Activated CD4-positive, alpha-beta T cell treated with anti-CD3 and anti-CD28 coated beads for 4 hours (primary cell): ENCODE data around the gene NKIRAS1.

Experiments used
- DNase-seq, 2 donors: peaks; one replicate each; pipeline ENCODE4 v3.0.0-alpha.2; 2020

Gene NKIRAS1

GRCh38 chr3:23916886-23917678, at the start of gene NKIRAS1, which contains the start of gene RPL15:
Gene NKIRAS1 (minus strand): TSS chr3:23916990. CDS start chr3:23910904, 6,086 bp downstream.
Gene RPL15 (plus strand): TSS chr3:23917132. CDS start chr3:23917860, 728 bp downstream.
- peak; percentile 97 for DNase-seq

- DNase-seq, result no peak
Observed at GRCh38 chr3:23966328-23966727, 49.5 kb upstream of the NKIRAS1 start.

- no peak for DNase-seq
Observed at GRCh38 chr3:23964537-23965235, 47.9 kb upstream of the NKIRAS1 start.

- DNase-seq, result no peak
Observed at GRCh38 chr3:23961913-23962312, 45.1 kb upstream of the NKIRAS1 start.

- no peak for DNase-seq
Observed at GRCh38 chr3:23961066-23961465, 44.3 kb upstream of the NKIRAS1 start.

GRCh38 chr3:23960649-23961048, 43.9 kb upstream of the NKIRAS1 start:
- no peak for DNase-seq

GRCh38 chr3:23959135-23959900, 42.5 kb upstream of the NKIRAS1 start:
- no peak for DNase-seq

- no peak for DNase-seq
Observed at GRCh38 chr3:23956701-23957100, 39.9 kb upstream of the NKIRAS1 start.

GRCh38 chr3:23954144-23954543, 37.4 kb upstream of the NKIRAS1 start:
- DNase-seq, result no peak

- no peak for DNase-seq
Observed at GRCh38 chr3:23953523-23953922, 36.7 kb upstream of the NKIRAS1 start.

GRCh38 chr3:23952646-23953045, 35.9 kb upstream of the NKIRAS1 start:
- no peak for DNase-seq

GRCh38 chr3:23950293-23950692, 33.5 kb upstream of the NKIRAS1 start:
- DNase-seq, result no peak

GRCh38 chr3:23949784-23950183, 33.0 kb upstream of the NKIRAS1 start:
- no peak for DNase-seq

- DNase-seq, result no peak
Observed at GRCh38 chr3:23948761-23949160, 32.0 kb upstream of the NKIRAS1 start.

GRCh38 chr3:23945913-23946687, 29.3 kb upstream of the NKIRAS1 start:
- peak; percentile 97 for DNase-seq

GRCh38 chr3:23945663-23945912, 28.8 kb upstream of the NKIRAS1 start:
- no peak for DNase-seq

- peak; percentile 73 to 81 for DNase-seq
Observed at GRCh38 chr3:23944861-23945662, 28.3 kb upstream of the NKIRAS1 start, which contains the start of gene NR1D2. Gene NR1D2 (plus strand): TSS chr3:23945286. CDS start chr3:23945579, 293 bp downstream.

GRCh38 chr3:23944007-23944783, 27.4 kb upstream of the NKIRAS1 start:
- DNase-seq, result no peak

- DNase-seq, result no peak
Observed at GRCh38 chr3:23942546-23942945, 25.8 kb upstream of the NKIRAS1 start.

- DNase-seq, result no peak
Observed at GRCh38 chr3:23941440-23941839, 24.6 kb upstream of the NKIRAS1 start.

- no peak for DNase-seq
Observed at GRCh38 chr3:23940775-23941174, 24.0 kb upstream of the NKIRAS1 start.
